Esophagus squamous epithelium (tissue), 5 donors: Measurements from ENCODE around the gene ADISSP. TPM values are rescaled to one million over a fixed set of nuclear protein-coding genes. Genes with fewer than 3 reads are reported as not detected.
A peak's percentile ranks its signal among the peaks of the same experiment; 100 is the strongest.

Experiments used
- DNase-seq: peaks from one replicate; lab custom pipeline; 2025; lab: John Stamatoyannopoulos, UW
- H3K27ac ChIP-seq, 4 donors: fragments of 200-600 bp; sonication (generic); one replicate each; pipeline ENCODE4 v1.5.1; 2016 to 2019; ENCODE audit warnings: mild to moderate bottlenecking in 1 of 4
- H3K27me3 ChIP-seq, 4 donors: fragments of 200-600 bp; sonication (generic); 1 replicate in 3 of 4; 2 replicates in 1 of 4; pipeline versions ENCODE4 v1.5.1 to v1.6.0; 2017 to 2021; ENCODE audit warnings: antibody characterized with exemption in 1 of 4
- H3K36me3 ChIP-seq, 3 donors: fragments of 200-600 bp; sonication (generic); one replicate each; pipeline ENCODE4 v1.5.1; 2016 to 2019
- H3K4me1 ChIP-seq, 3 donors: fragments of 200-600 bp; sonication (generic); one replicate each; pipeline ENCODE4 v1.5.1; 2017 to 2019
- H3K4me3 ChIP-seq, 4 donors: fragments of 200-600 bp; sonication (generic); 1 replicate in 3 of 4; 2 replicates in 1 of 4; pipeline ENCODE4 v1.5.1; 2016 to 2019; ENCODE audit warnings: mild to moderate bottlenecking in 2 of 4, moderate library complexity in 1 of 4
- H3K9me3 ChIP-seq, 3 donors: fragments of 200-600 bp; sonication (generic); one replicate each; pipeline ENCODE4 v1.5.1; 2016 to 2019
- POLR2A ChIP-seq, 4 donors: fragments of 450-650 bp; IDR thresholded peaks; one replicate each; pipeline ENCODE4 v1.6.1; 2017; ENCODE audit warnings: antibody characterized with exemption in 4 of 4, mild to moderate bottlenecking in 4 of 4, moderate library complexity in 3 of 4
- WGBS, 2 donors: methylation state at CpG; one replicate each; pipeline ENCODE4 v1.1.5; 2018; 5-methylcytosine and 5-hydroxymethylcytosine counted together
- intact Hi-C: fragments of 100-400 bp; cut with DNase I; formaldehyde crosslinking; loops from one replicate; pipeline ENCODE4 v1.15.0; 2022
- total RNA-seq, 4 donors: library from RNA; depleted of rRNA; stranded (reverse); fragments of >200 nt; gene quantifications; one replicate each; pipeline ENCODE4 v1.1.0, GENCODE V29; 2016
- TF ChIP-seq, protein P1 (sequence below), 6 experiments: fragments of 450-650 bp in 4 of 6; fragments of 200-600 bp in 2 of 6; sonication (generic) in 2 of 6; IDR thresholded peaks; one replicate each; pipeline ENCODE4 v1.5.1; 2016 to 2019; ENCODE audit warnings: antibody characterized with exemption in 6 of 6, mild to moderate bottlenecking in 4 of 6, moderate library complexity in 4 of 6
- donor health status: DM: yes; HTN: yes; CAD: no.

The ADISSP gene
- total RNA-seq, 4 donors from 2014 or later: 13.5 to 24.7 (median 19.8) TPM

DNA sequence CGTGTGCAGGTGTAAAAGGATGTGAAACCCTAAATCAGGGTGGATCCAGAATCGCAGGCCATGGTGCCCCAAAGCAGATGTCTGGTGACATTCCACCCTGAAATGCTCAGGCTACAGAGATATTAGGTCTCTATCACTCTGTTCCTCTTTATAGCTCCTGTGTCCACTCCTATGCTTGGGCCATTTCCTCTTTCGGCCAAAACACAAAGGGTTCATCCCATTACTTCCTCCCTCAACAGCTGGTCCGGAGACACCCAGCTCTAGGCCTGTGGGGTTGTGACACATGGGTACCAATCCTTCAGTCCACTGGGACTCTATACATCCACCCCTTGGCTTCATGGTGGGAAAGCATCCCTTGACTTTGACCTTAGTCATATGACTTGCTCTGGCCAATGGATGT is 53.5 kb downstream of the ADISSP start:
- H3K4me3 ChIP-seq: no peak overlapping the region
- intact Hi-C loops: loop anchor here (5.0 kb wide), 1 partner anchor 37 kb away; no protein-coding TSS in a partner anchor
- no peak for TF ChIP-seq POLR2A (IDR thresholded peaks at IDR 0.05)
- TF ChIP-seq, protein P1, sequence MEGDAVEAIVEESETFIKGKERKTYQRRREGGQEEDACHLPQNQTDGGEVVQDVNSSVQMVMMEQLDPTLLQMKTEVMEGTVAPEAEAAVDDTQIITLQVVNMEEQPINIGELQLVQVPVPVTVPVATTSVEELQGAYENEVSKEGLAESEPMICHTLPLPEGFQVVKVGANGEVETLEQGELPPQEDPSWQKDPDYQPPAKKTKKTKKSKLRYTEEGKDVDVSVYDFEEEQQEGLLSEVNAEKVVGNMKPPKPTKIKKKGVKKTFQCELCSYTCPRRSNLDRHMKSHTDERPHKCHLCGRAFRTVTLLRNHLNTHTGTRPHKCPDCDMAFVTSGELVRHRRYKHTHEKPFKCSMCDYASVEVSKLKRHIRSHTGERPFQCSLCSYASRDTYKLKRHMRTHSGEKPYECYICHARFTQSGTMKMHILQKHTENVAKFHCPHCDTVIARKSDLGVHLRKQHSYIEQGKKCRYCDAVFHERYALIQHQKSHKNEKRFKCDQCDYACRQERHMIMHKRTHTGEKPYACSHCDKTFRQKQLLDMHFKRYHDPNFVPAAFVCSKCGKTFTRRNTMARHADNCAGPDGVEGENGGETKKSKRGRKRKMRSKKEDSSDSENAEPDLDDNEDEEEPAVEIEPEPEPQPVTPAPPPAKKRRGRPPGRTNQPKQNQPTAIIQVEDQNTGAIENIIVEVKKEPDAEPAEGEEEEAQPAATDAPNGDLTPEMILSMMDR (IDR thresholded peaks at IDR 0.05): no peak
- H3K27me3 ChIP-seq: peaks cover 0 to 3% (median 0%) of the 10 kb centered on the region in 4 donors
- no peaks in the 10 kb centered on the region for H3K9me3 ChIP-seq
- 73 to 83% methylated on average over 4 of the region's 4 CpGs for WGBS, 2 donors
- DNase-seq: no peak
- no peaks in the 10 kb centered on the region for H3K36me3 ChIP-seq
- H3K27ac ChIP-seq: no peak overlapping the region
- H3K4me1 ChIP-seq: peaks cover 0 to 15% (median 5%) of the 10 kb centered on the region in 3 donors

- intact Hi-C loops: loop anchor here (5.0 kb wide), 1 partner anchor 35 kb away; no protein-coding TSS in a partner anchor
These were observed 55.2 kb downstream of the ADISSP start, which contains the start of gene SIGLEC1 for GRCh38 chr20:3712279-3712873. Gene SIGLEC1 (minus strand): TSS chr20:3712600. CDS start chr20:3707128, 5,472 bp downstream.

DNA sequence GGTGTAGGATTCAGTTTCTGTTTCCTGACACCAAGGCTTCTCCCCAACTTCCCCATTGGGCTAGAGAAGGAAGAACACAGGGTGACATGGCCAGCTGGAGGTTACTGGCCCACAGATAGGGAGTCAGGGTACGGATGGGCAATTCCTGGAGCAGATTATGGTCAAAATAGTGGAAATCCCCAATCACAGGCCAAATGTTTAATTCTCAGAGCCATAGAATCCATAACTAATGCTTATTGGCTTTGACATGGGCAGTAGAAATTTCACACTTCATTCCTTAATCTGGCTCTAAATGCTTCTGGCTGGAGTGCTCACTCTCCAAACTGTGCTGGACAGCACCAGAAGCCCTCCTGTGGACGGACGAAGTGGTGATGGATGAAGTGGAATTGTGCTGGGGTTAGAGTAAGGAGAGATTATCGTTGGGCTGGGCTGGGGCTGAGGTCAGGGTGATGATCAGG is 56.0 kb downstream of the ADISSP start:
- intact Hi-C loops: loop anchor here (5.0 kb wide), 1 partner anchor 34 kb away; no protein-coding TSS in a partner anchor
- Histone ChIP-seq H3K4me3 (no peak overlapping the region), H3K27me3 (no peaks in the 10 kb centered on the region), H3K36me3 (no peaks in the 10 kb centered on the region), H3K4me1 (peaks cover 0 to 15% (median 5%) of the 10 kb centered on the region in 3 donors), H3K27ac (peak overlapping the region in 1 of 4 donors; percentile 13), H3K9me3 (no peaks in the 10 kb centered on the region)
- TF ChIP-seq, protein P1 (IDR thresholded peaks at IDR 0.05): no peak
- TF ChIP-seq POLR2A (IDR thresholded peaks at IDR 0.05): no peak
- no peak for DNase-seq
- 64 to 80% methylated on average over 4 of the region's 4 CpGs for WGBS, 2 donors

More at GRCh38 chr20:3712279-3712873, 55.2 kb downstream of the ADISSP start, which contains the start of gene SIGLEC1:
- Histone ChIP-seq H3K36me3 (no peaks in the 10 kb centered on the region), H3K9me3 (no peaks in the 10 kb centered on the region), H3K4me1 (peaks cover 0 to 15% (median 5%) of the 10 kb centered on the region in 3 donors), H3K27ac (peak within 1 kb of the TSS in 1 of 4 donors; percentile 13), H3K4me3 (peak within 1 kb of the TSS in 3 of 4 donors; percentile 2 to 35 (median 19)), H3K27me3 (no peaks in the 10 kb centered on the region)
- 80 to 85% methylated on average over 2 to 9 of the region's 15 CpGs for WGBS, 2 donors
- no peak for DNase-seq
- TF ChIP-seq, protein P1 (IDR thresholded peaks at IDR 0.05): no peak
- no peak for TF ChIP-seq POLR2A (IDR thresholded peaks at IDR 0.05)

DNA sequence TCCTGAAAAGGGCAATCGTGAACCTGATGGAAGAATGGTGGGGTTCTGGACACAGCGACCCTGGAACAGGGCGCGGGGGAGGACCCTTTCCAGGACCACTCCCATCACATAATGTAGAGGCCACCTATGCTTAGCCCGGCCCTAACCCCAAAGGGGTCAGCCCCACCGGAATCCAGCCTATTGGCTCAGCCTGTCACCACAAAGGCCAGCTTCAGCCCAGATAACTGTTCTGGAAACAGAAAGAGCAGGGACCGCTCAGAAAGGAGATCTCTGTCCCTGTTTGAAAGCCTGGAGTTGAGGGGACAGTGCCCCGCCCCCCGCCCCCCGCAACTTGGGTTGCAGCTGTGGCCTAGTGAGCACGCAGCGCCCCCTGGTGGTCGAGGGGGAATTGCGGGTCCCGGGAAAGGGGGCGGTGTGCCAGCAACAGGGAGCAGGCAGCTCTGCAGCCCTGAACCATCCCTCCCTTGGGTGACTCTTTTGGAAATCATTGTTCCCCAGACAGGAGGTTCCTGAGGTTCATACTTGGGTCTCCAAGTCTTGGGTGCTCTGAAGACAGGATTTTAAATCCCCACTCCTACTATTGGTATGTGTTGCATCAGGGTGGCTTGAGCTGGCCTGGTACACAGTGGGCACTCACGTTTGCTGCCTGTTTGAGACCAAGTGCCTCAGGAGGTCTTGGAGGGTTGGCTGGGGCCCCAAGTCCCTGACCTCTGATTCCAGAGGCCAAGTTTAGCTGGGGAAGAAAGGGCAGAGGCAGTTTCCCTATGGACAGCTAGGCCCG is 56.7 kb downstream of the ADISSP start:
- no peaks in the 10 kb centered on the region for H3K27me3 ChIP-seq
- TF ChIP-seq POLR2A (IDR thresholded peaks at IDR 0.05): no peak
- TF ChIP-seq, protein P1 (IDR thresholded peaks at IDR 0.05): peak; percentile 77 to 98 (median 90)
- H3K36me3 ChIP-seq: no peaks in the 10 kb centered on the region
- peak overlapping the region in 2 of 4 donors; percentile 29 to 66 for H3K27ac ChIP-seq
- 25% methylated on average over 3 of the region's 18 CpGs; no CpG with 5 or more reads in 1 of the 2 donors for WGBS, 2 donors
- H3K4me1 ChIP-seq: peaks cover 0 to 15% (median 5%) of the 10 kb centered on the region in 3 donors
- no peaks in the 10 kb centered on the region for H3K9me3 ChIP-seq
- peak overlapping the region in 1 of 4 donors; percentile 0 for H3K4me3 ChIP-seq
- intact Hi-C loops: loop anchor here (5.0 kb wide), 1 partner anchor 34 kb away; no protein-coding TSS in a partner anchor
- DNase-seq: no peak
